Spleen (tissue), 11 donors: Measurements from ENCODE around the gene SUPT6H. TPM values are rescaled to one million over a fixed set of nuclear protein-coding genes. Genes with fewer than 3 reads are reported as not detected.

Source experiments
- DNase-seq: peaks from one replicate; pipeline ENCODE4 v3.0.0-alpha.2; 2020
- H3K27ac ChIP-seq, 8 donors: fragments of 200-600 bp; sonication (generic) in 7 of 8; 1 replicate in 4 of 8; 2 replicates in 4 of 8; pipeline versions ENCODE4 v1.5.0 to v1.8.0; 2016 to 2021; ENCODE audit warnings: inconsistent platforms in 4 of 8, mild to moderate bottlenecking in 4 of 8, moderate library complexity in 1 of 8
- H3K27me3 ChIP-seq, 7 donors: fragments of 200-600 bp; sonication (generic) in 6 of 7; replicated peaks in 1 of 7; 1 replicate in 4 of 7; 2 replicates in 3 of 7; pipeline versions ENCODE4 v1.5.0 to v1.8.0; 2016 to 2021; ENCODE audit warnings: inconsistent platforms in 3 of 7, mild to moderate bottlenecking in 1 of 7
- H3K36me3 ChIP-seq, 6 donors: fragments of 200-600 bp; sonication (generic) in 5 of 6; 1 replicate in 4 of 6; 2 replicates in 2 of 6; pipeline versions ENCODE4 v1.5.0 to v1.8.0; 2016 to 2021; ENCODE audit warnings: inconsistent platforms in 2 of 6
- H3K4me1 ChIP-seq, 6 donors: fragments of 200-600 bp; sonication (generic) in 5 of 6; 1 replicate in 3 of 6; 2 replicates in 3 of 6; pipeline versions ENCODE4 v1.5.0 to v1.8.0; 2016 to 2021; ENCODE audit warnings: inconsistent platforms in 3 of 6
- H3K4me3 ChIP-seq, 8 donors: fragments of 200-600 bp; sonication (generic) in 7 of 8; 1 replicate in 4 of 8; 2 replicates in 4 of 8; pipeline versions ENCODE4 v1.5.0 to v1.8.0; 2016 to 2021; ENCODE audit warnings: inconsistent platforms in 4 of 8, mild to moderate bottlenecking in 4 of 8, moderate library complexity in 2 of 8
- H3K9me3 ChIP-seq, 8 donors: fragments of 200-600 bp; sonication (generic) in 7 of 8; 1 replicate in 4 of 8; 2 replicates in 4 of 8; pipeline versions ENCODE4 v1.5.0 to v1.8.0; 2016 to 2021; ENCODE audit warnings: inconsistent platforms in 4 of 8
- POLR2A ChIP-seq, 3 donors: fragments of 450-650 bp; IDR thresholded peaks; one replicate each; pipeline ENCODE4 v1.5.1; 2017; ENCODE audit warnings: antibody characterized with exemption in 3 of 3, mild to moderate bottlenecking in 1 of 3
- POLR2AphosphoS5 ChIP-seq, 3 donors: sonication (generic); formaldehyde crosslinking; IDR thresholded peaks; one replicate each; pipeline ENCODE4 v1.5.1; 2017; ENCODE audit warnings: antibody characterized with exemption in 3 of 3
- WGBS, 5 donors: extraction: QIAGEN DNeasy Blood & Tissue Kit in 3 of 5; methylation state at CpG; one replicate each; pipeline versions ENCODE4 v1.1.5 to v1.1.7; 2013 to 2018; 5-methylcytosine and 5-hydroxymethylcytosine counted together
- intact Hi-C: fragments of 100-400 bp; cut with DNase I; formaldehyde crosslinking; loops from one replicate; pipeline ENCODE4 v1.15.0; 2023; ENCODE audit warnings: low total_unique reads
- polyA plus RNA-seq, 3 donors: library from polyadenylated mRNA; stranded (reverse); fragments of 200-250 nt; gene quantifications; one replicate each; pipeline ENCODE4 v1.2.1, GENCODE V29; 2013
- total RNA-seq, 7 donors: library from RNA; depleted of rRNA in 3 of 7; stranded (reverse); fragments of >200 nt in 3 of 7; fragmentation: NEBNext Ultra II Directional in 4 of 7; extraction: Animal tissue kit (Norgen Biotek cat#: 25700) in 4 of 7; gene quantifications; one replicate each; pipeline versions ENCODE4 v1.1.0 to v1.2.1, GENCODE V29; 2016 to 2021
- TF ChIP-seq, protein P1 (sequence below), 11 experiments: fragments of 200-600 bp in 7 of 11; fragments of 450-650 bp in 4 of 11; sonication (generic) in 4 of 11; IDR thresholded peaks in 8 of 11; conservative IDR thresholded peaks in 3 of 11; 1 replicate in 7 of 11; 2 replicates in 4 of 11; pipeline versions ENCODE4 v1.4.0 to v1.8.0; 2016 to 2021; ENCODE audit warnings: antibody characterized with exemption in 11 of 11, inconsistent platforms in 4 of 11, mild to moderate bottlenecking in 1 of 11
- donor health status: healthy with polysubstance abuse.
- donor health status: DM: no; HTN: no; CAD: no; lungs with moderate emphysema.
- donor health status: DM: no; HTN: no; CAD: no.
- donor health status: Bipolar disorder and iron deficiency.
- donor health status: healthy.
- donor health status: DM: no; HTN: no; CAD: no.
- donor health status: DM: yes; HTN: yes; CAD: no.

SUPT6H gene
- total and polyA plus RNA-seq, 10 donors: 11.6 to 91.2 (median 71.9) TPM

- no peaks in the 10 kb centered on the region for H3K9me3 ChIP-seq
- TF ChIP-seq, protein P1, sequence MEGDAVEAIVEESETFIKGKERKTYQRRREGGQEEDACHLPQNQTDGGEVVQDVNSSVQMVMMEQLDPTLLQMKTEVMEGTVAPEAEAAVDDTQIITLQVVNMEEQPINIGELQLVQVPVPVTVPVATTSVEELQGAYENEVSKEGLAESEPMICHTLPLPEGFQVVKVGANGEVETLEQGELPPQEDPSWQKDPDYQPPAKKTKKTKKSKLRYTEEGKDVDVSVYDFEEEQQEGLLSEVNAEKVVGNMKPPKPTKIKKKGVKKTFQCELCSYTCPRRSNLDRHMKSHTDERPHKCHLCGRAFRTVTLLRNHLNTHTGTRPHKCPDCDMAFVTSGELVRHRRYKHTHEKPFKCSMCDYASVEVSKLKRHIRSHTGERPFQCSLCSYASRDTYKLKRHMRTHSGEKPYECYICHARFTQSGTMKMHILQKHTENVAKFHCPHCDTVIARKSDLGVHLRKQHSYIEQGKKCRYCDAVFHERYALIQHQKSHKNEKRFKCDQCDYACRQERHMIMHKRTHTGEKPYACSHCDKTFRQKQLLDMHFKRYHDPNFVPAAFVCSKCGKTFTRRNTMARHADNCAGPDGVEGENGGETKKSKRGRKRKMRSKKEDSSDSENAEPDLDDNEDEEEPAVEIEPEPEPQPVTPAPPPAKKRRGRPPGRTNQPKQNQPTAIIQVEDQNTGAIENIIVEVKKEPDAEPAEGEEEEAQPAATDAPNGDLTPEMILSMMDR (IDR thresholded peaks at IDR 0.05 in 8 of 11, conservative IDR thresholded peaks at IDR 0.05 in 3 of 11): no peak
- TF ChIP-seq POLR2A (IDR thresholded peaks at IDR 0.05) (no peak), POLR2AphosphoS5 (IDR thresholded peaks at IDR 0.05) (peak; percentile 56 to 89 (median 80))
- peak overlapping the region; percentile 64 to 92 (median 74) for H3K4me3 ChIP-seq
- peaks cover 0 to 44% (median 37%) of the 10 kb centered on the region in 6 donors for H3K36me3 ChIP-seq
- H3K27me3 ChIP-seq: no peaks in the 10 kb centered on the region
- peak overlapping the region; percentile 51 to 99 (median 98) for H3K27ac ChIP-seq
- H3K4me1 ChIP-seq: peaks cover 39 to 88% (median 79%) of the 10 kb centered on the region in 6 donors
- WGBS, 5 donors: 1 to 8% (median 3%) methylated on average over 7 to 45 of the region's 45 CpGs
- intact Hi-C loops: loop anchor here (2.0 kb wide), 1 partner anchor 25 kb away; no protein-coding TSS in a partner anchor
- DNase-seq: peak; percentile 90
These were observed 63.7 kb downstream of the SUPT6H start for GRCh38 chr17:28725660-28726225.

DNA sequence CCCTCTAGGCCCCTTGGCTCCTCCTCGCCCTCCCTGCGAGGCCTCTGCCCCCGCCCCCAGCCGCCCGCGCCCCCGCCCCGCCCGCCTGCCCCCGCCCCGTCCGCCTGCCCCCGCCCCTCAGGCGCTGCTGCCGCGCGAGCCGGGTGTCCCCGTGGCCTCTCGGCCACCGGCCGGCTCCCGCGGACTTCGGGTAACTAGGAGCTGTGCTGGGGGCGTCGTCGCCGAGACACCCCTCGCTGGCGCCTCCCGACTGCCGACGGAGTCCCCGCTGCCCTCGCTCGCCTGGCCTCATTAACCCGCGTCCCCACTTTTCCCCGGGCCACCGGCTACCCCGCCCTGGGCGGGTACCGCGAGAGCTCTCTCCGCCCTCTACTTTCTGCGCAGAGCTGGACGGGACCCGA lies 64.2 kb downstream of the SUPT6H start, which contains the start of gene TLCD1:
TSS of gene TLCD1 (minus strand) at position 8 of the 401 bp plus-strand sequence. CDS start 136 bp downstream, outside the sequence.
- intact Hi-C loops: loop anchor here (2.0 kb wide), 1 partner anchor 25 kb away; no protein-coding TSS in a partner anchor

GRCh38 chr17:28726627-28727491 lies 64.9 kb downstream of the SUPT6H start:
- Histone ChIP-seq H3K27ac (peak overlapping the region; percentile 30 to 99 (median 98)), H3K9me3 (no peaks in the 10 kb centered on the region), H3K4me1 (peaks cover 28 to 77% (median 68%) of the 10 kb centered on the region in 6 donors), H3K4me3 (peak overlapping the region; percentile 64 to 92 (median 74)), H3K36me3 (peaks cover 0 to 32% (median 30%) of the 10 kb centered on the region in 6 donors), H3K27me3 (no peaks in the 10 kb centered on the region)
- intact Hi-C loops: loop anchor here (2.0 kb wide), 1 partner anchor 24 kb away; no protein-coding TSS in a partner anchor
- WGBS, 5 donors: 0 to 1% (median 1%) methylated on average over 41 to 57 of the region's 57 CpGs
- peak; percentile 99 for DNase-seq
- no peak for TF ChIP-seq POLR2A (IDR thresholded peaks at IDR 0.05)
- TF ChIP-seq, protein P1 (IDR thresholded peaks at IDR 0.05 in 8 of 11, conservative IDR thresholded peaks at IDR 0.05 in 3 of 11): peak; percentile 98 to 100 (median 100)
- peak; percentile 84 to 88 (median 85) for TF ChIP-seq POLR2AphosphoS5 (IDR thresholded peaks at IDR 0.05)

More for the DNA sequence above, 64.2 kb downstream of the SUPT6H start, which contains the start of gene TLCD1:
- Histone ChIP-seq H3K27me3 (no peaks in the 10 kb centered on the region), H3K36me3 (peaks cover 0 to 39% (median 36%) of the 10 kb centered on the region in 6 donors), H3K27ac (peak within 1 kb of the TSS; percentile 51 to 99 (median 98)), H3K9me3 (no peaks in the 10 kb centered on the region), H3K4me1 (peaks cover 35 to 83% (median 74%) of the 10 kb centered on the region in 6 donors), H3K4me3 (peak within 1 kb of the TSS; percentile 64 to 92 (median 74))
- peak; percentile 93 for DNase-seq
- WGBS, 5 donors: 0 to 2% (median 0%) methylated on average over 3 to 49 of the region's 49 CpGs
- TF ChIP-seq POLR2AphosphoS5 (IDR thresholded peaks at IDR 0.05) (no peak), POLR2A (IDR thresholded peaks at IDR 0.05) (no peak)
- TF ChIP-seq, protein P1 (IDR thresholded peaks at IDR 0.05 in 8 of 11, conservative IDR thresholded peaks at IDR 0.05 in 3 of 11): no peak
